IMR-90 (cell line): ENCODE results near the gene ASPA. TPM values are rescaled to one million over a fixed set of nuclear protein-coding genes. Genes with fewer than 3 reads are reported as not detected.

Source experiments
- ATAC-seq: fragments of 200-7000 bp; cut with Tn5 transposase; 2 replicates; pipeline ENCODE4 v1.9.1; 2020; ENCODE audit warnings: low read depth, mild to moderate bottlenecking, moderate library complexity
- BruUV-seq: library from RNA; stranded (reverse); fragments of 400-500 nt; replicated peaks from 2 replicates; lab custom pipeline; 2021; lab: Mats Ljungman, UMichigan
- CTCF ChIA-PET: fragments of 300-600 bp; formaldehyde crosslinking; extraction: SDS; loops from one replicate; lab custom pipeline; 2021; ENCODE audit warnings: antibody characterized with exemption; lab: Yijun Ruan, JAX
- POLR2A ChIA-PET: fragments of 300-600 bp; sonication (Branson Sonifier 250); formaldehyde crosslinking; loops from one replicate; lab custom pipeline; 2022; ENCODE audit warnings: antibody characterized with exemption; ENCODE audit not compliant: unreplicated experiment; lab: Charles Lee
- DNase-seq: peaks from one replicate; pipeline ENCODE4 v3.0.0; 2013
- H2AFZ ChIP-seq: replicated peaks from 2 replicates; pipeline ENCODE3; 2013; ENCODE audit warnings: low read length, mild to moderate bottlenecking; ENCODE audit not compliant: poor library complexity
- H2AK5ac ChIP-seq: 2 replicates; pipeline ENCODE4 v1.6.1; 2013; ENCODE audit warnings: low read depth, low read length, inconsistent platforms
- H2AK9ac ChIP-seq: replicated peaks from 2 replicates; pipeline ENCODE3; 2013; ENCODE audit warnings: mild to moderate bottlenecking, low read depth, low read length, moderate library complexity; ENCODE audit not compliant: poor library complexity
- H2BK120ac ChIP-seq: 2 replicates; pipeline ENCODE4 v1.6.1; 2013; ENCODE audit warnings: low read depth, low read length, inconsistent platforms
- H2BK15ac ChIP-seq: 3 replicates; pipeline ENCODE4 v1.6.1; 2013; ENCODE audit warnings: low read depth, low read length, inconsistent platforms
- H2BK20ac ChIP-seq: 2 replicates; pipeline ENCODE4 v1.6.1; 2013; ENCODE audit warnings: low read depth, mild to moderate bottlenecking, inconsistent platforms, low read length, moderate library complexity
- H2BK5ac ChIP-seq: 2 replicates; pipeline ENCODE4 v1.6.1; 2013; ENCODE audit warnings: mild to moderate bottlenecking, low read depth, low read length, inconsistent platforms; ENCODE audit not compliant: poor library complexity, severe bottlenecking
- H3K14ac ChIP-seq: replicated peaks from 2 replicates; pipeline ENCODE4 v1.6.1; 2013; ENCODE audit warnings: low read depth, low read length, inconsistent platforms
- H3K18ac ChIP-seq: 2 replicates; pipeline ENCODE4 v1.6.1; 2013; ENCODE audit warnings: low read depth, low read length, control low read depth
- H3K23ac ChIP-seq: 2 replicates; pipeline ENCODE4 v1.6.1; 2013; ENCODE audit warnings: low read depth, low read length, inconsistent platforms
- H3K27ac ChIP-seq: 2 replicates; pipeline ENCODE4 v1.5.1; 2013; ENCODE audit warnings: mild to moderate bottlenecking, control low read depth, low read length; ENCODE audit not compliant: insufficient read depth
- H3K27me3 ChIP-seq: 2 replicates; pipeline ENCODE4 v1.6.1; 2013; ENCODE audit warnings: low read length; ENCODE audit not compliant: control insufficient read depth, insufficient read depth
- H3K36me3 ChIP-seq: 2 replicates; pipeline ENCODE4 v1.6.1; 2013; ENCODE audit warnings: low read length, mixed read lengths; ENCODE audit not compliant: control insufficient read depth, insufficient read depth
- H3K4ac ChIP-seq: 2 replicates; pipeline ENCODE4 v1.6.1; 2013; ENCODE audit warnings: low read depth, low read length, inconsistent platforms
- H3K4me1 ChIP-seq: 2 replicates; pipeline ENCODE4 v1.6.1; 2013; ENCODE audit warnings: low read length, mixed read lengths; ENCODE audit not compliant: control insufficient read depth, insufficient read depth
- H3K4me2 ChIP-seq: 2 replicates; pipeline ENCODE4 v1.6.1; 2013; ENCODE audit warnings: low read depth, mild to moderate bottlenecking, control low read depth, low read length, moderate library complexity
- H3K4me3 ChIP-seq: 2 replicates; pipeline ENCODE4 v1.5.1; 2013; ENCODE audit warnings: low read depth, mild to moderate bottlenecking, control low read depth, low read length, moderate library complexity; ENCODE audit not compliant: insufficient read depth
- H3K56ac ChIP-seq: 2 replicates; pipeline ENCODE4 v1.6.1; 2013; ENCODE audit warnings: low read length, inconsistent platforms; ENCODE audit not compliant: insufficient read depth; ENCODE audit errors: extremely low read depth
- H3K79me1 ChIP-seq, 2 experiments: 2 replicates each; pipeline ENCODE4 v1.6.1; 2013; ENCODE audit warnings: low read length in 2 of 2, inconsistent platforms in 1 of 2, low read depth in 1 of 2
- H3K9ac ChIP-seq: 2 replicates; pipeline ENCODE4 v1.6.1; 2013; ENCODE audit warnings: low read depth, low read length, control low read depth
- H3K9me1 ChIP-seq: 2 replicates; pipeline ENCODE4 v1.6.1; 2013; ENCODE audit warnings: low read length, inconsistent platforms; ENCODE audit not compliant: insufficient read depth
- H3K9me3 ChIP-seq: 2 replicates; pipeline ENCODE4 v1.6.1; 2013; ENCODE audit warnings: low read length; ENCODE audit not compliant: control insufficient read depth, insufficient read depth
- H4K20me1 ChIP-seq: 2 replicates; pipeline ENCODE4 v1.6.1; 2013; ENCODE audit warnings: low read length, inconsistent platforms; ENCODE audit not compliant: insufficient read depth
- H4K5ac ChIP-seq: 2 replicates; pipeline ENCODE4 v1.6.1; 2013; ENCODE audit warnings: mild to moderate bottlenecking, low read depth, low read length, control low read depth
- H4K8ac ChIP-seq, 2 experiments: 2 replicates each; pipeline ENCODE4 v1.6.1; 2013; ENCODE audit warnings: low read depth in 2 of 2, low read length in 2 of 2, control low read depth in 1 of 2, inconsistent platforms in 1 of 2
- H4K91ac ChIP-seq: 2 replicates; pipeline ENCODE4 v1.6.1; 2013; ENCODE audit warnings: low read depth, low read length, inconsistent platforms; ENCODE audit not compliant: insufficient read depth
- BHLHE40 ChIP-seq: fragments of 150-350 bp; IDR thresholded peaks from 2 replicates; pipeline ENCODE4 v1.6.1; 2016; ENCODE audit warnings: mild to moderate bottlenecking, low read depth, low read length
- CEBPB ChIP-seq: IDR thresholded peaks from 2 replicates; pipeline ENCODE4 v1.6.1; 2012; ENCODE audit warnings: low read depth, low read length, improper control_type of control experiment
- ELK1 ChIP-seq: fragments of 150-350 bp; IDR thresholded peaks from 2 replicates; pipeline ENCODE4 v1.6.1; 2016; ENCODE audit warnings: low read depth, mild to moderate bottlenecking, low read length, moderate library complexity, borderline replicate concordance
- FOS ChIP-seq: fragments of 150-350 bp; IDR thresholded peaks from 2 replicates; pipeline ENCODE4 v1.6.1; 2016; ENCODE audit warnings: low read depth, low read length
- MAFK ChIP-seq: IDR thresholded peaks from 2 replicates; pipeline ENCODE4 v1.6.1; 2012; ENCODE audit warnings: low read depth, low read length, improper control_type of control experiment
- MXI1 ChIP-seq: IDR thresholded peaks from 2 replicates; pipeline ENCODE4 v1.6.1; 2012; ENCODE audit warnings: low read depth, mild to moderate bottlenecking, low read length, moderate library complexity, borderline replicate concordance
- NFE2L2 ChIP-seq: fragments of 150-350 bp; IDR thresholded peaks from 2 replicates; pipeline ENCODE4 v1.6.1; 2016; ENCODE audit warnings: low read depth, mild to moderate bottlenecking, low read length
- RCOR1 ChIP-seq: IDR thresholded peaks from 2 replicates; pipeline ENCODE4 v1.6.1; 2012; ENCODE audit warnings: mild to moderate bottlenecking, low read length, improper control_type of control experiment; ENCODE audit not compliant: insufficient replicate concordance
- RFX5 ChIP-seq: IDR thresholded peaks from 2 replicates; pipeline ENCODE4 v1.8.0; 2012; ENCODE audit warnings: low read depth, mild to moderate bottlenecking, low read length, moderate library complexity
- SMC3 ChIP-seq: fragments of 150-350 bp; IDR thresholded peaks from 2 replicates; pipeline ENCODE4 v1.6.1; 2016; ENCODE audit warnings: low read depth, mild to moderate bottlenecking, antibody characterized with exemption, low read length, moderate library complexity
- WGBS, 2 experiments: methylation state at CpG; one replicate each; pipeline versions ENCODE4 v1.1.5 to v1.1.7; 2013; ENCODE audit warnings: missing lambda C conversion rate in 2 of 2; ENCODE audit not compliant: insufficient read length in 1 of 2; ENCODE audit errors: extremely low coverage in 2 of 2; 5-methylcytosine and 5-hydroxymethylcytosine counted together
- dilution Hi-C: fragments of 300-500 bp; cut with HindIII; formaldehyde crosslinking; loops from one replicate; pipeline ENCODE4 v1.14.3; 2018; ENCODE audit warnings: low sequenced_read_pairs; ENCODE audit not compliant: unreplicated experiment
- in situ Hi-C: fragments of 300-500 bp; cut with MboI; formaldehyde crosslinking; loops from 3 replicates; pipeline ENCODE4 v1.14.3; 2019; ENCODE audit warnings: low sequenced_read_pairs, inconsistent platforms, mixed read lengths
- intact Hi-C: fragments of 100-400 bp; cut with micrococcal nuclease; formaldehyde crosslinking; loops from 2 replicates; pipeline ENCODE4 v1.10.0; 2022
- polyA plus RNA-seq, 3 experiments: library from polyadenylated mRNA; depleted of rRNA; stranded (reverse); fragments of >200 nt; gene quantifications; 2 replicates each; pipeline ENCODE4 v1.2.3, GENCODE V29; 2012; ENCODE audit warnings: low replicate concordance in 1 of 3
- total RNA-seq: library from RNA; depleted of rRNA; stranded (reverse); fragments of >200 nt; gene quantifications from 2 replicates; pipeline ENCODE4 v1.2.3, GENCODE V29; 2012
- TF ChIP-seq, protein P1 (sequence below): conservative IDR thresholded peaks from 2 replicates; pipeline ENCODE4 v1.5.1; 2012; ENCODE audit warnings: mild to moderate bottlenecking, low read depth, low read length, improper control_type of control experiment

ASPA gene
- total and polyA plus RNA-seq, 2 of the 4 experiments (the other 2 are of a cell fraction) = 0.02 TPM; not detected in 1

DNA sequence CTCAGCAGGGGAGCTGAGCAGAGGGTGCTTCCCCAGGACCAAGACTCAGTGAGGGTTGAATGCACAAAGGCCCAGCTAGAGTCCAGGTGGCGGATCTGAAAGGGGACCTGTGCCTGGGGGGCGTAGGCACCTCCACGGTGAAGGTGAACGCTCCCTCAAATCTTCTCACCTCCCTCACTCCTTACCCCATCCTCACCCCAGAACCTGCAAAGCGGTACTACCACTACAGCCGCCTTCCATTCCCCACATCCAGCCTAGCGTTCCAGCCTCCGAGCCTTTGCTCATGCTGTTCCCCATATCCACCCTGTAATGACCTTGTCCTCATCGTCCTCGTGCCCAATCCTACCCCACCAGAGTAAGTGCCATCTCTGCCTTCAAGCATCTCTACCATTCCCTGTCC, 51.2 kb downstream of the ASPA start:
- BruUV-seq = no TSS peak
- Histone ChIP-seq H3K56ac (no peak overlapping the region), H3K9me1 (no peaks in the 10 kb centered on the region), H2AFZ (peak overlapping the region; percentile 17), H2BK120ac (no peak overlapping the region), H3K27me3 (no peaks in the 10 kb centered on the region), H4K8ac (no peak overlapping the region), H3K9ac (no peak overlapping the region), H3K79me1 (no peaks in the 10 kb centered on the region), H3K4me1 (no peaks in the 10 kb centered on the region), H4K5ac (no peak overlapping the region), H3K4ac (no peak overlapping the region), H3K23ac (no peak overlapping the region), H4K20me1 (no peaks in the 10 kb centered on the region), H2BK5ac (no peak overlapping the region), H3K4me2 (no peak overlapping the region), H3K36me3 (no peaks in the 10 kb centered on the region), H3K27ac (no peak overlapping the region), H3K14ac (no peak overlapping the region), H3K9me3 (no peaks in the 10 kb centered on the region), H2AK9ac (no peak overlapping the region), H2BK15ac (no peak overlapping the region), H3K18ac (no peak overlapping the region), H4K91ac (no peak overlapping the region), H2AK5ac (no peak overlapping the region), H2BK20ac (no peak overlapping the region), H3K4me3 (no peak overlapping the region)
- WGBS, 2 experiments = 78% methylated on average over 7 of the region's 10 CpGs; no CpG with 5 or more reads in 1 of the 2 experiments
- CTCF ChIA-PET = no interaction called here
- TF ChIP-seq RFX5 (no peak), ELK1 (no peak), MXI1 (no peak), MAFK (no peak), FOS (no peak), BHLHE40 (no peak), SMC3 (no peak), NFE2L2 (no peak), RCOR1 (no peak), CEBPB (no peak)
- TF ChIP-seq, protein P1, sequence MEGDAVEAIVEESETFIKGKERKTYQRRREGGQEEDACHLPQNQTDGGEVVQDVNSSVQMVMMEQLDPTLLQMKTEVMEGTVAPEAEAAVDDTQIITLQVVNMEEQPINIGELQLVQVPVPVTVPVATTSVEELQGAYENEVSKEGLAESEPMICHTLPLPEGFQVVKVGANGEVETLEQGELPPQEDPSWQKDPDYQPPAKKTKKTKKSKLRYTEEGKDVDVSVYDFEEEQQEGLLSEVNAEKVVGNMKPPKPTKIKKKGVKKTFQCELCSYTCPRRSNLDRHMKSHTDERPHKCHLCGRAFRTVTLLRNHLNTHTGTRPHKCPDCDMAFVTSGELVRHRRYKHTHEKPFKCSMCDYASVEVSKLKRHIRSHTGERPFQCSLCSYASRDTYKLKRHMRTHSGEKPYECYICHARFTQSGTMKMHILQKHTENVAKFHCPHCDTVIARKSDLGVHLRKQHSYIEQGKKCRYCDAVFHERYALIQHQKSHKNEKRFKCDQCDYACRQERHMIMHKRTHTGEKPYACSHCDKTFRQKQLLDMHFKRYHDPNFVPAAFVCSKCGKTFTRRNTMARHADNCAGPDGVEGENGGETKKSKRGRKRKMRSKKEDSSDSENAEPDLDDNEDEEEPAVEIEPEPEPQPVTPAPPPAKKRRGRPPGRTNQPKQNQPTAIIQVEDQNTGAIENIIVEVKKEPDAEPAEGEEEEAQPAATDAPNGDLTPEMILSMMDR = no peak
- intact Hi-C loops (no loop called here), dilution Hi-C loops (no loop called here), in situ Hi-C loops (no loop called here)
- POLR2A ChIA-PET = no interaction called here
- DNase-seq (no peak), ATAC-seq (no peak)
